Measurements from ENCODE around the gene F2R. TPM values are rescaled to one million over a fixed set of nuclear protein-coding genes. Genes with fewer than 3 reads are reported as not detected.
A peak's percentile ranks its signal among the peaks of the same experiment; 100 is the strongest.

F2R gene
- total and polyA plus RNA-seq, 2 of the 8 experiments (the other 6 are each of a cell fraction or from before 2014, with no cell fraction given), result 23.8 to 29.1 TPM

GRCh38 chr5:76715736-76716455, at the start of gene F2R (continued):
- TF ChIP-seq POLR2AphosphoS5 (IDR thresholded peaks at IDR 0.05; ENCODE audit: low read depth, low read length) (0 out of 2 replicates have a peak, but pooled peaks have one; percentile 45), NRF1 (IDR thresholded peaks at IDR 0.05; ENCODE audit: low read depth, low read length) (no peak), CTBP2 (IDR thresholded peaks at IDR 0.05; ENCODE audit: borderline replicate concordance, insufficient read depth, insufficient read length, low read length) (no peak), EP300 (IDR thresholded peaks at IDR 0.05; ENCODE audit: borderline replicate concordance in 1 of 2, low read depth in 2 of 2, low read length in 2 of 2) (no peak)

Data from H1 (cell line).